Hepatocyte (in vitro differentiated cells): ENCODE results near the gene TDRD3. TPM values are rescaled to one million over a fixed set of nuclear protein-coding genes. Genes with fewer than 3 reads are reported as not detected.
"Not testable (repeated sequence)": the region's sequence is repeated elsewhere in the genome, so short reads cannot be mapped to it uniquely, and the experiment has no call there.

Experiments used
- DNase-seq: peaks from one replicate; pipeline ENCODE4 v3.0.0-alpha.2; 2016; ENCODE audit warnings: low spot score
- H2AFZ ChIP-seq: fragments of 200-600 bp; sonication (generic); 2 replicates; pipeline ENCODE4 v1.6.0; 2016; ENCODE audit warnings: antibody characterized with exemption, mild to moderate bottlenecking
- H3K27ac ChIP-seq: fragments of 200-600 bp; sonication (generic); 2 replicates; pipeline ENCODE4 v1.5.1; 2016; ENCODE audit warnings: mild to moderate bottlenecking
- H3K27me3 ChIP-seq: fragments of 200-600 bp; sonication (generic); 2 replicates; pipeline ENCODE4 v1.6.1; 2016
- H3K36me3 ChIP-seq: fragments of 200-600 bp; sonication (generic); replicated peaks from 2 replicates; pipeline ENCODE4 v1.5.1; 2016; ENCODE audit warnings: low read depth; ENCODE audit not compliant: insufficient read depth
- H3K4me1 ChIP-seq: fragments of 200-600 bp; sonication (generic); 2 replicates; pipeline ENCODE4 v1.5.1; 2016; ENCODE audit warnings: mild to moderate bottlenecking, moderate library complexity; ENCODE audit not compliant: insufficient read depth
- H3K4me2 ChIP-seq: fragments of 200-600 bp; sonication (generic); 2 replicates; pipeline ENCODE4 v1.6.0; 2016
- H3K4me3 ChIP-seq: fragments of 200-600 bp; sonication (generic); 2 replicates; pipeline ENCODE4 v1.5.1; 2016; ENCODE audit warnings: mild to moderate bottlenecking
- H3K79me2 ChIP-seq: fragments of 200-600 bp; sonication (generic); 2 replicates; pipeline ENCODE4 v1.6.0; 2017; ENCODE audit warnings: mild to moderate bottlenecking
- H3K9me2 ChIP-seq: fragments of 200-600 bp; sonication (generic); replicated peaks from 2 replicates; pipeline ENCODE4 v1.6.0; 2017; ENCODE audit warnings: mild to moderate bottlenecking; ENCODE audit not compliant: insufficient read depth
- H3K9me3 ChIP-seq: fragments of 200-600 bp; sonication (generic); 2 replicates; pipeline ENCODE4 v1.5.1; 2016; ENCODE audit warnings: low read depth, mild to moderate bottlenecking
- H4K20me1 ChIP-seq: fragments of 200-600 bp; sonication (generic); 2 replicates; pipeline ENCODE4 v1.6.0; 2016; ENCODE audit warnings: mild to moderate bottlenecking; ENCODE audit not compliant: insufficient read depth, poor library complexity, severe bottlenecking
- CTCF ChIP-seq: fragments of 200-600 bp; sonication (generic); IDR thresholded peaks from 2 replicates; pipeline ENCODE4 v1.5.1; 2016; ENCODE audit warnings: antibody characterized with exemption, mild to moderate bottlenecking; ENCODE audit not compliant: poor library complexity
- EZH2 ChIP-seq: fragments of 200-600 bp; sonication (generic); IDR thresholded peaks from 2 replicates; pipeline ENCODE4 v1.6.1; 2016; ENCODE audit warnings: antibody characterized with exemption, mild to moderate bottlenecking, borderline replicate concordance
- EZH2phosphoT487 ChIP-seq: fragments of 200-600 bp; sonication (generic); IDR thresholded peaks from one replicate; pipeline ENCODE4 v1.6.1; 2018; ENCODE audit warnings: antibody characterized with exemption, mild to moderate bottlenecking, low read depth, moderate library complexity; ENCODE audit not compliant: unreplicated experiment, severe bottlenecking
- WGBS: methylation state at CpG from one replicate; pipeline ENCODE4 v1.1.6; 2016; ENCODE audit warnings: low lambda C conversion rate; ENCODE audit errors: missing lambda C conversion rate; 5-methylcytosine and 5-hydroxymethylcytosine counted together
- polyA plus RNA-seq: library from polyadenylated mRNA; unstranded; fragments of >200 nt; fragmentation: Nextera tagmentation; extraction: Ambion mirVana; gene quantifications from 2 replicates; pipeline ENCODE4 v1.2.1, GENCODE V29; 2016
- total RNA-seq: library from RNA; depleted of rRNA; stranded (reverse); fragments of >200 nt; gene quantifications from 2 replicates; pipeline ENCODE4 v1.2.3, GENCODE V29; 2014

TDRD3 gene
- total and polyA plus RNA-seq, 2 experiments from 2014 or later: 5.3 to 16.8 TPM

GRCh38 chr13:60407095-60407494 lies 10.1 kb downstream of the TDRD3 start:
- Histone ChIP-seq H4K20me1 (no peaks in the 10 kb centered on the region), H3K27ac (no peak overlapping the region), H2AFZ (no peak overlapping the region), H3K4me2 (no peak overlapping the region), H3K27me3 (no peaks in the 10 kb centered on the region), H3K4me1 (no peaks in the 10 kb centered on the region), H3K79me2 (peaks cover 68% of the 10 kb centered on the region), H3K9me2 (no peaks in the 10 kb centered on the region), H3K36me3 (no peaks in the 10 kb centered on the region), H3K9me3 (no peaks in the 10 kb centered on the region), H3K4me3 (no peak overlapping the region)
- TF ChIP-seq EZH2phosphoT487: no peak
- no peak for TF ChIP-seq CTCF
- no peak for TF ChIP-seq EZH2
- DNase-seq: no peak
- WGBS: 90% methylated on average over 1 of the region's 1 CpG

GRCh38 chr13:60407852-60408251 lies 10.8 kb downstream of the TDRD3 start:
- WGBS: 99% methylated on average over 11 of the region's 11 CpGs

GRCh38 chr13:60409574-60410292 lies 12.7 kb downstream of the TDRD3 start:
- DNase-seq, H3K27ac ChIP-seq, H3K36me3 ChIP-seq, H3K4me3 ChIP-seq, H3K27me3 ChIP-seq, H4K20me1 ChIP-seq, H3K9me2 ChIP-seq, H3K4me2 ChIP-seq, H3K4me1 ChIP-seq, H3K9me3 ChIP-seq, H2AFZ ChIP-seq: not testable (repeated sequence)
- WGBS: 93% methylated on average over 4 of the region's 4 CpGs
- peaks cover 73% of the 10 kb centered on the region for H3K79me2 ChIP-seq

More at GRCh38 chr13:60407852-60408251, 10.8 kb downstream of the TDRD3 start:
- H3K27me3 ChIP-seq, H3K27ac ChIP-seq, H3K4me2 ChIP-seq, DNase-seq, H3K9me3 ChIP-seq, H3K4me3 ChIP-seq, H3K36me3 ChIP-seq, H4K20me1 ChIP-seq, H3K9me2 ChIP-seq, H3K4me1 ChIP-seq, H2AFZ ChIP-seq: not testable (repeated sequence)
- H3K79me2 ChIP-seq: peaks cover 72% of the 10 kb centered on the region

- no peak overlapping the region for H3K27ac ChIP-seq
- no peaks in the 10 kb centered on the region for H3K27me3 ChIP-seq
- no peaks in the 10 kb centered on the region for H3K9me2 ChIP-seq
- no peak overlapping the region for H2AFZ ChIP-seq
- no peak for TF ChIP-seq CTCF
- no peak for TF ChIP-seq EZH2
- TF ChIP-seq EZH2phosphoT487: no peak
- no peaks in the 10 kb centered on the region for H3K9me3 ChIP-seq
- H3K36me3 ChIP-seq: no peaks in the 10 kb centered on the region
- no peak for DNase-seq
- WGBS: 80% methylated on average over 3 of the region's 3 CpGs
- no peak overlapping the region for H3K4me2 ChIP-seq
- H4K20me1 ChIP-seq: no peaks in the 10 kb centered on the region
- no peak overlapping the region for H3K4me3 ChIP-seq
- no peaks in the 10 kb centered on the region for H3K4me1 ChIP-seq
- H3K79me2 ChIP-seq: peaks cover 71% of the 10 kb centered on the region
Measured at GRCh38 chr13:60410299-60410698, 13.3 kb downstream of the TDRD3 start.
